GM19025 (cell line): ENCODE measurements around the gene TP53I11.
A peak's percentile ranks its signal among the peaks of the same experiment; 100 is the strongest.

ENCODE experiments used
- ATAC-seq: cut with Tn5 transposase; IDR thresholded peaks from one replicate; pipeline ENCODE4 v1.9.1; 2021; ENCODE audit warnings: mild to moderate bottlenecking, low read depth, moderate library complexity; ENCODE audit not compliant: unreplicated experiment

Gene TP53I11

GRCh38 chr11:44942029-44942955 is 8.4 kb downstream of the TP53I11 start:
- ATAC-seq = no peak

- ATAC-seq = no peak
Measured at GRCh38 chr11:44941259-44942021, 9.2 kb downstream of the TP53I11 start.

DNA sequence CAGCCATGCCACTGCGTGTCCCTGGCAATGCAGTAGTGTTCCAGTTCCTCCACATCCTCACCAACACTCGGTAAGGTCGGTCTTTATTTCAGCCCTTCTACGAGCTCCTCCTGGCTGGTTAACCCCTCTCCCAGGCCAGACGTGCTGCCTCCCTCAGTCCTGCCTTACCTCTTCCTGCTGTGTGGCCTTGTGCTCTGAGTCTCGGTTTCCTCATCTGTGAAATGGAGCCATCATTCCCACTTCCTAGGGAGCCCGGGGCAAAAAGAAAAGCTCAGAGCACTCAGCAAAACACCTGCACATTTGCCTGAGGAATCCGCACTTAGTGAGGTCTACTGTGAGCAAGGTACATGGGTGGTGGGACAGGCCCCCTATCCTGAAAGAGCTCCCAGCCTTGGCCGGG is 9.8 kb downstream of the TP53I11 start:
- ATAC-seq = no peak

DNA sequence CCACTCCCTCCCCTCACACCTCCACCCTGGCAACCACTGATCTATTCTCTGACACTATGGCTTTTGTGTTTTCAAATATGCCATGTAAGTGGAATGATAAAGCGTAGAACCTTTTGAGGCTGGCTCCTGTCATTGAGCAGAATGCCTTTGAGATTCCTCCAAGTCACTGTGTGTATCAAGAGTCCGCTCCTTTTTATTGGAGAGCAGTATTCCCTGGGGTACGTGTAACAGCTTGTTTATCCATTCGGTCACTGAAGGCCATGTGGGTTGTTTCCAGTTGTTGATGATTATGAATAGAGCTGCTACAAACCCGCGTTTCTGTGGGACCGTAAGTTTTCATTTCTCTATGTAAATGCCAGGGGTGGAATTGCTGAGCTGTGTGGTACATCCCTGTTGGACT is 10.3 kb downstream of the TP53I11 start:
- no peak for ATAC-seq

DNA sequence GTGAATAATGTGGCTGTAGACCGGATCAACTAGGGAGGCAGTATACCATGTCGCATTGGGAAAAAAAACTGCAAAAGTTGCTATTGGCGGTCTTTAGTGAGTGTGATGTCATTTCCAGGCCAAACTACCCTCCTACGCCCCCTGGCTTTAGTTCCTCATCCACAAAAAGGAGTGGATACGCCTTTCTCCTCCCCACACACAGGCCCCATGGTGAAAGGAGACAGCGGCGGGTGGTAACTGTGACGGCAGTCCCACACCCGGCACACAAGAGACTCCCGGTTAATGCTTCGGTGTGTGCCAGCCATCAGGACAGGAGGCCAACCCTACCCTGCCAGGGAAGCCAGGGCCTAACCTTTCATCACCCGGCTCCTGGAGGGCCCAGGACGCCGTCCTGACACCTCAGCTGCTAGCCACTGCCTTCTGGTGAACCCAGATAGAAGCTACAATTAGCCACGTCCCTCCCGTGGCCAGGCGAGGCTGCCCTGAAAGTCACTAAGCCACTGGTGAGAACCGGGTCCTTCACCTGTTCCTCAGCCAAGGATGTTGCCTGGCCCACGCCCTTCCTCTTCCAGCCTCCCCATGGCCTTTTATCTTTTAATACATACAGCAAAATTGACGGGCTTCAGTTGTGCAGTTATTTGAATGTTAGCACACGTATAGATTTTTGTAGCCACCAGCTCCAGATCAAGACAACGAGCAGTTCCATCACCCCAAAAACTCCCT is 10.8 kb downstream of the TP53I11 start:
- no peak for ATAC-seq

GRCh38 chr11:44938066-44938691 is 12.5 kb downstream of the TP53I11 start:
- no peak for ATAC-seq

GRCh38 chr11:44936951-44937543 is 13.6 kb downstream of the TP53I11 start:
- no peak for ATAC-seq

- ATAC-seq = peak; percentile 72
Measured at GRCh38 chr11:44936525-44936924, 14.2 kb downstream of the TP53I11 start.

DNA sequence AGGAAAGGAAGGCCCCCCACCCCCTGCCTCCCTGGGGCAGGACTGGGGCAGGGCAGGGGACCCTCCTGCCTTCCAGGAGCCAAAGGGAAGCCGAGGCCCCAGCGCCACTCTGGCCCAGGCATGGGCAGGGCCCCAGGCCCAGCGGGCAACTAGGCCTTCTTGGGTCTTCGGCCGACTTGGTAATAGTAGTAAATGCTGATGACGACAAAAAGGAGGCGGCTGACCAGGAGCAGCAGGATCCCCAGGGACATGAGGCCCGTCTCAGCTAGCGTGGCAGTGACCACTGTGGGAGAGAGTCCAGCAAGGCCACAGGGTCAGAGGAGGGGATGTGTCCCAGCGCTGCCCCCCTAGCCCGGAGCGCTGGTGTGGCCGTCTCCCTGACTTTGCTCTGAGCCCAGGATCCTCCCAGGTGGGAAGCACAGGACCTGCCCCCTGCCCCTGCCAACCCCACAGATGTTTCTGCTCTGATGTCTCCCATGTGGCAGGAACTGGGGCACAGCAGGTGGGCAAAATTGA is 15.9 kb downstream of the TP53I11 start:
- no peak for ATAC-seq

DNA sequence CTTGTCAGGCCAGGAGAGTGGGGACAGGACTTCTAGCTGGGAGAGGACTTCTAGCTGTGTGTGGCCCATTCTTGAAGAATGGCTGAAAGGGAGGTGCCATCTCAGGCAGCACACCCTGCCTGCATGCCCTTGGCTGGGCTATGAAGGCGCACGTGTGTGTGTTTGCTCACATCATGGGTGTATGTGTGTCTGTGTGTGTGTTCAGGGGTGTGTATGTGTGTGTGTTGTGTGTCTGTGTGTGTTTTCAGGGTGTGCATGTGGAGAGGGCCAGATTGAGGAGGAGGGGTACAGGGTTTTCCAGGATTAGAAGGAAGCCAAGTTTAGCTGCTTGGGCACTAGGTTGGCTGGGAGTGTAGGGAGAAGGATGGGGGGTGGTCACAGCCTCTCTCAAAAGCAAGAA is 16.6 kb downstream of the TP53I11 start:
- no peak for ATAC-seq

DNA sequence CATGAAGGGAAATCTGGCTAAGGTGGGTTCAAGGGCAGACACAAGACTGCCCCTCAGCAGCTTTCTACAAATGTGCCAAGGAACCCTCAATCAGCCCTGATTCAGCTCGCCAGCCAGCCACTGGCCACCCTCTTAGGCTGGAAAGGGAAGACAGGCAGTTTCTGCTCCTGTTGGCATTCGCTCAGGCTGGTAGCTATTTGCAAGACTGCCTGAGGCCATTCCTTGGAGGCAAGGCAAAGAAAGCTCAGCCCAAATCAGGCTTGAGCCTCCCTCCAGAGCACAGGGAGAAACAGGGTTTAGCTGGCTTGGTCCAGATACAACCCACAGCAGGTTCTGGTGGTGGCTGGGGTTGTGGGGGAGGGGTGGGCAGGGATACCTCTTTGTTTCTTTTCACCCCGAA is 19.2 kb downstream of the TP53I11 start:
- no peak for ATAC-seq

GRCh38 chr11:44930588-44931302 is 19.9 kb downstream of the TP53I11 start:
- no peak for ATAC-seq

DNA sequence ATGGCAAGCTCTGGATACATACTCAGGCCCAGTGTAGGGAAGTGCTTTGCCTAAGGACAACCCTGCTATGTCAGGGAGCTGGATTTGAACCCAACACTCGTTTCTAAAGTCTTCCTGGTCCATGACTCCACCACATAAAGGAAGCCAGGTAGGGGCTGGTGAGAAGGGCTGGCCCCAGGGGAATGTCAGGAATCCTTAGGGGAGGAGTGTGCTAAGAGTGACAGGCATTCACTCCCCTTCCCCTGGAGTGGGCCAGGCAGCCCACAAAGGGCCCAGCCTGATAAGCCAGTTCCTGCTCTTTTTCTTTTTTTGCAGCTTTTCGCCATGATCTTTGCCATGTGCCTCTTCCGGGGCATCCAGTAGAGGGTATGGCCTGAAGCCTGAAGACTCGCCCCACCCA is 21.9 kb downstream of the TP53I11 start:
- no peak for ATAC-seq

DNA sequence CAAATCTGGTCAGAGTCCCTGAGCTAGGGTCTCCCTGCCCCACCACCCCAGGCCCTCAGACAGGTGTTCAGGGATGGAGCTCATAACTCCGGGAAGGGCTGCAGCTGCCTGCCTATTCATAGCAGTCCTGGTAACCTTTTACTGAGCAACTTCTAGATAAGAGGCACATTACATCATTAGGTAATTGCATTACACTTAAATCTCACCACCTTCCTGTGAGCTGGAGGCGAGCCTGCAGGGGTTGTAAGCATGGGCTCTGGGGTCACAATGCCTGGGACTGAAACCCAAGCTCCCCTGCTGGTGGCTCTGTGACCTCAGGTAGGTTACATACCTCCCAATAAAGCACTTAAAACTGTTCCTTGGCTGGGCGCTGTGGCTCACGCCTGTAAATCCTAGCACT is 22.5 kb downstream of the TP53I11 start:
- ATAC-seq = no peak

DNA sequence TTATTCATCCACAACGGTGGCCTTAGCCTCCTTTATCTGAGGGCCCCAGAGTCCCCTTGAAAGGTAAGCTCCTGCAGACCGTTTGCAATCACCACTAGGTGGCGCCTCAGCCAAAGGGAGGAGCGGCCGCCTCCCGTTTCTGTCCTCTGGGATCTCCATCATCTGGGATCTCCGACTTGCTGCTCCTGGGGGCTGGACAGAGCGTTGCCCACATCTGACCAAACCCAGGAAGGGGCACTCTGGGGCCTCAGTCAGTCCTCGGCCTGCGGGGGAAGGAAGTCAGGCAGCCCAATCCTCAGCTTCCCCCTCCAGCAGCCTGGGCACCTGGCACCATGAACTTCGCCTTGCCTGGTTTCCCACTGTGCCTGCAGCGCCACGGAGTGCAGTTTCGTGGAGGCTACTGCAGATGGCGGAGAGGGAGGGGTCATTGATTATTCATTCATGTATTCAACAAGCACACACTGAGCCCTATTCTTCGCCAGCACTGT is 23.5 kb downstream of the TP53I11 start:
- ATAC-seq = no peak

DNA sequence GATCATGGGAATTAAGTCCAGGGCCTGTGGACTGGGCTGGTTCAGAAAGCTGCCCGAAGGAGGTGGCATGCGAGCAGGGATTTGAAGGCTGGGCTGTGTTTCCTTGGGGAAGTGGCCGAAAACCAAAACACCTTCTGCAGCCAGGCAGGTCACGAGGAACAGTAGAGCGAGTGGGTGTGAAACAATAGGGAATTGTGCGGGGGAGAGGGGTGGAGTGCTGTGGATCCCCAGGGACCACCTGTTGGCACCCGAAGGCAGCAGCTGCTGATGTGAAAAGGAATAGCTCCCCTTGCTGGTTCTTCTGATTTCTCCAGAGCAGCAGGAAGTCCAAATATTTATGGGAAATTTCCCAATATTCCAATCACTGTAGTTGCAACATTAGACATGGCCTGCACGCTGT is 24.6 kb downstream of the TP53I11 start:
- ATAC-seq = no peak

DNA sequence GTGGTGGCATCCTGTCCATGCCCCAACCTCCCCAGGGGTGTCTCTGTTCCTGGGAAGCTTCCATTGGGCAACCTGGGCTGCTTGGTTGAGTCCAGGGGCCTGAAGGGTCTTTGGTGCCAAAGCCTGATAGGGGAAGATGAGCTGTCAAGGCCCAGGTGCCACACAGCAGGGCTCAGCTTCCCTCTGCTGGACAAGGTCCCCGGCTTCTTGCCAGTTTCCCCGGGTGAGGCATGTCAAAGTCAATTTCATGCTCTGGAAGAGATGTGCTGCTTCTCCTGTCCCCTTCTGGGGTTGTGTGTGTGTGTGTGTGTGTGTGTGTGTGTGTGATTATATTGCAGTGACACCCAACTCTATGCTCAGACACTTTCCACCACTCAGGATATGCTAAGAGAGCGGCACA is 26.9 kb downstream of the TP53I11 start:
- ATAC-seq = no peak

GRCh38 chr11:44923115-44923514 is 27.6 kb downstream of the TP53I11 start:
- ATAC-seq = no peak

GRCh38 chr11:44920451-44920850 is 30.2 kb downstream of the TP53I11 start:
- ATAC-seq = no peak
